ENCODE data around the gene TMEM258.

DNA sequence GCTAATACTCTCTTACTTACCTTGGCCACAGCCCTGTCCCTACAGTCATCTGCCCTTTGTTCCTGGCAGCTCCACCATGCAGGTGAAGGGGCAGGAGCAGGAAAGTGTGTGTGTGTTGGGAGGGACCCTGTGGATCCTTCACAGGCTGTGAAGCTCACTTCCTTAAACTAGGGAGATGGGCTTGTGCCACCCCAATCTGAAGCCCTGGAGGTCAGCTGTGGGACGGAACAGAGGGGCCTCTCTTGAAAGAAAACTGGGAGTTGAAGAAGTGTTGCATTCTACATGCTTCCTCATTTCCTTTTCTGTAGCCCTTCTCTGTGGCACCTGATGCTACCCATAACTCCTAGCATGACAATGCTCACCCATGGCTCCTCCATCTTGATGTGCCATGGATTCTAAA, 12.7 kb upstream of the TMEM258 start:
- TF ChIP-seq GATA2 (IDR thresholded peaks at IDR 0.05; ENCODE audit: low read depth, low read length), result no peak
- no peak for TF ChIP-seq GATA3 (IDR thresholded peaks at IDR 0.05; ENCODE audit: low read depth, low read length)
